ENCODE results near the gene COX19. TPM values are rescaled to one million over a fixed set of nuclear protein-coding genes. Genes with fewer than 3 reads are reported as not detected.

Gene COX19
- polyA plus RNA-seq, 1 donor (not counting 4 experiments of a cell fraction or from before 2014, with no cell fraction given) = 6.2 TPM

GRCh38 chr7:920351-921070 lies 54.8 kb downstream of the COX19 start:
- Histone ChIP-seq H3K4me3 (ENCODE audit: control insufficient read depth in 2 of 3, extremely low read depth in 1 of 3, insufficient read depth in 2 of 3, low read depth in 1 of 3, low read length in 3 of 3) (no peak overlapping the region), H3K9ac (ENCODE audit: control insufficient read depth, extremely low read depth, insufficient read depth, low read length) (no peak overlapping the region), H3K27me3 (ENCODE audit: control insufficient read depth, extremely low read depth, insufficient read depth, low read length) (peaks cover 10% of the 10 kb centered on the region), H2AFZ (ENCODE audit: control insufficient read depth, low read length) (no peak overlapping the region), H3K9me1 (ENCODE audit: control insufficient read depth, extremely low read depth, insufficient read depth, low read length) (no peaks in the 10 kb centered on the region), H3K9me3 (ENCODE audit: control insufficient read depth, low read depth, low read length) (no peaks in the 10 kb centered on the region), H3K36me3 (ENCODE audit: control insufficient read depth in 2 of 2, extremely low read depth in 1 of 2, insufficient read depth in 2 of 2, low read length in 2 of 2) (no peaks in the 10 kb centered on the region), H4K20me1 (ENCODE audit: control insufficient read depth, extremely low read depth, insufficient read depth, low read length) (no peaks in the 10 kb centered on the region), H3K4me2 (ENCODE audit: control insufficient read depth, extremely low read depth, insufficient read depth, low read depth, low read length) (no peak overlapping the region), H3K27ac (ENCODE audit: control insufficient read depth, insufficient read depth, low read length) (no peak overlapping the region), H3K4me1 (ENCODE audit: control insufficient read depth, extremely low read depth, insufficient read depth, low read length) (peaks cover 13% of the 10 kb centered on the region), H3K79me2 (ENCODE audit: control insufficient read depth, insufficient read depth, low read length) (no peaks in the 10 kb centered on the region)
- TF ChIP-seq EZH2 (IDR thresholded peaks at IDR 0.05; ENCODE audit: low read length) = no peak
- TF ChIP-seq, protein P1, sequence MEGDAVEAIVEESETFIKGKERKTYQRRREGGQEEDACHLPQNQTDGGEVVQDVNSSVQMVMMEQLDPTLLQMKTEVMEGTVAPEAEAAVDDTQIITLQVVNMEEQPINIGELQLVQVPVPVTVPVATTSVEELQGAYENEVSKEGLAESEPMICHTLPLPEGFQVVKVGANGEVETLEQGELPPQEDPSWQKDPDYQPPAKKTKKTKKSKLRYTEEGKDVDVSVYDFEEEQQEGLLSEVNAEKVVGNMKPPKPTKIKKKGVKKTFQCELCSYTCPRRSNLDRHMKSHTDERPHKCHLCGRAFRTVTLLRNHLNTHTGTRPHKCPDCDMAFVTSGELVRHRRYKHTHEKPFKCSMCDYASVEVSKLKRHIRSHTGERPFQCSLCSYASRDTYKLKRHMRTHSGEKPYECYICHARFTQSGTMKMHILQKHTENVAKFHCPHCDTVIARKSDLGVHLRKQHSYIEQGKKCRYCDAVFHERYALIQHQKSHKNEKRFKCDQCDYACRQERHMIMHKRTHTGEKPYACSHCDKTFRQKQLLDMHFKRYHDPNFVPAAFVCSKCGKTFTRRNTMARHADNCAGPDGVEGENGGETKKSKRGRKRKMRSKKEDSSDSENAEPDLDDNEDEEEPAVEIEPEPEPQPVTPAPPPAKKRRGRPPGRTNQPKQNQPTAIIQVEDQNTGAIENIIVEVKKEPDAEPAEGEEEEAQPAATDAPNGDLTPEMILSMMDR (optimal IDR thresholded peaks at IDR 0.05 in 1 of 3, IDR thresholded peaks at IDR 0.05 in 1 of 3, conservative IDR thresholded peaks at IDR 0.05 in 1 of 3; ENCODE audit: extremely low read depth in 1 of 3, insufficient read depth in 2 of 3, low read length in 3 of 3) = no peak
- no peak for FAIRE-seq
- no peak for DNase-seq (ENCODE audit: low read depth, low spot score)
- dilution Hi-C loops (cut with MboI; ENCODE audit: extremely low pct_ligation_motif_present, low sequenced_read_pairs) = no loop called here

DNA sequence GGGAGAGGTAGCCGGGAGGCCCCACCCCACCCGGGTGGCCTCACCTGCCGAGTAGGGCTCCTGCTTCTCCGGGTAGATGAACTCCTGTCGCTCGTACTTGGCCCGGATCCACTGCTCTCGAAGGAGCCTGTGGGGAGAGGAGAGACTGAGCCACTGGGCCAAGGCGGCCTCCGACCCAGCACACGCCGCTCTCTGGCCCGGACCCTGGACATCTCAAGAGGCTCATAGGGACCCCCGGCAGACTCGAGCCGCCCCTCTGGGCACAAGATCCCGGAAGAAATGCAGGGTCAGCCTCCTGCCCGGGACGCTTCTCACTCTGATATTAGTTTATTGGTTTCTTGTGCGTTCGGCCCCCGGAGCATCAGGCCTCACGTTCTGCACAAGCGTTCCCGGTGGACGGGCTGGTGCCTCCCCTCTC lies 55.4 kb downstream of the COX19 start:
- Histone ChIP-seq H3K4me1 (ENCODE audit: control insufficient read depth, extremely low read depth, insufficient read depth, low read length) (peaks cover 13% of the 10 kb centered on the region), H3K4me2 (ENCODE audit: control insufficient read depth, extremely low read depth, insufficient read depth, low read depth, low read length) (no peak overlapping the region), H3K4me3 (ENCODE audit: control insufficient read depth in 2 of 3, extremely low read depth in 1 of 3, insufficient read depth in 2 of 3, low read depth in 1 of 3, low read length in 3 of 3) (no peak overlapping the region), H2AFZ (ENCODE audit: control insufficient read depth, low read length) (no peak overlapping the region), H3K79me2 (ENCODE audit: control insufficient read depth, insufficient read depth, low read length) (no peaks in the 10 kb centered on the region), H3K27me3 (ENCODE audit: control insufficient read depth, extremely low read depth, insufficient read depth, low read length) (peaks cover 10% of the 10 kb centered on the region), H3K9ac (ENCODE audit: control insufficient read depth, extremely low read depth, insufficient read depth, low read length) (no peak overlapping the region), H3K9me3 (ENCODE audit: control insufficient read depth, low read depth, low read length) (no peaks in the 10 kb centered on the region), H3K9me1 (ENCODE audit: control insufficient read depth, extremely low read depth, insufficient read depth, low read length) (no peaks in the 10 kb centered on the region), H3K27ac (ENCODE audit: control insufficient read depth, insufficient read depth, low read length) (no peak overlapping the region), H3K36me3 (ENCODE audit: control insufficient read depth in 2 of 2, extremely low read depth in 1 of 2, insufficient read depth in 2 of 2, low read length in 2 of 2) (no peaks in the 10 kb centered on the region), H4K20me1 (ENCODE audit: control insufficient read depth, extremely low read depth, insufficient read depth, low read length) (no peaks in the 10 kb centered on the region)
- dilution Hi-C loops (cut with MboI; ENCODE audit: extremely low pct_ligation_motif_present, low sequenced_read_pairs) = no loop called here
- TF ChIP-seq EZH2 (IDR thresholded peaks at IDR 0.05; ENCODE audit: low read length) = no peak
- TF ChIP-seq, protein P1 (optimal IDR thresholded peaks at IDR 0.05 in 1 of 3, IDR thresholded peaks at IDR 0.05 in 1 of 3, conservative IDR thresholded peaks at IDR 0.05 in 1 of 3; ENCODE audit: extremely low read depth in 1 of 3, insufficient read depth in 2 of 3, low read length in 3 of 3) = no peak
- FAIRE-seq = no peak
- DNase-seq (ENCODE audit: low read depth, low spot score) = no peak

Data from keratinocyte (primary cell).